Stimulated activated CD4-positive, alpha-beta T cell treated with anti-CD3 and anti-CD28 coated beads, Interleukin-1b, Interleukin-23, amount 100 ng/mL, for 48 hours (primary cell): ENCODE results near the gene PCARE.

Experiments used
- DNase-seq: peaks from one replicate; pipeline ENCODE4 v3.0.0-alpha.2; 2020

The PCARE gene

DNA sequence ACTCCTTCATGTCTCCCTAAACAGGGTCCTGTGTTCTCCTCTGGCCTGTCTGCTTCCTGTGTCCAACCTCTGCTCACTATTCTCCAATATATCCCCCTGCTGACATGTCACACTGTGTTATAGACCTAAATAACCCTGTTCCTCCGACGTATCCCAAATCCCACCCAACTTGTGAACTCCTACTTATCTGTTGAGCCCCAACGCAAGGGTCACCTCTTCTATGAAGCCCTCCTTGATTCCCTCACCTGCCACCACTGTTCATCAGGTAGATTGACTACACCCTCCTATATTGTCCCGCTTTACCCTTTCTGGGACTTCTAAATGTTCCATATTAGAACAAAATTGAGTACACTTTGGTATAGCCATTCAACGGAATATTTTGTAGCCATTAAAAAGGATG is 42.1 kb downstream of the PCARE start:
- DNase-seq, result no peak

DNA sequence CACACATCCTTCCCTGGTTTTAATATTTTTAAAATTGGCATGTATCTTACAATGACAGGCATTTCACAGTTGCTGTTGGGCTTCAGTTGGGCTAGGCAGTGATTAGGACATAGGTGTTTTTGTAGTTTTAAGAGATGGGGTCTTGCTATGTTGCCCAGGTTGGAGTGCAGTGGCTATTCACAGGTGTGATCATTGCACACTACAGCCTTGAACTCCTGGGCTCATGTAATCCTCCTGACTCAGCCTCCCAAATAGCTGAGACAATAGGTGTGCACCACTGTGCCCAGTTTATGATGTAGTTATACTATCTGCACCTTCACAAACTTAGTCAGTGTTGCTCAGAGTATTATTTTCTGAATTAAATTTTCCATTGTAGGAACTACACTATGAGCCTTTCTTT is 43.3 kb downstream of the PCARE start:
- DNase-seq, result no peak

DNA sequence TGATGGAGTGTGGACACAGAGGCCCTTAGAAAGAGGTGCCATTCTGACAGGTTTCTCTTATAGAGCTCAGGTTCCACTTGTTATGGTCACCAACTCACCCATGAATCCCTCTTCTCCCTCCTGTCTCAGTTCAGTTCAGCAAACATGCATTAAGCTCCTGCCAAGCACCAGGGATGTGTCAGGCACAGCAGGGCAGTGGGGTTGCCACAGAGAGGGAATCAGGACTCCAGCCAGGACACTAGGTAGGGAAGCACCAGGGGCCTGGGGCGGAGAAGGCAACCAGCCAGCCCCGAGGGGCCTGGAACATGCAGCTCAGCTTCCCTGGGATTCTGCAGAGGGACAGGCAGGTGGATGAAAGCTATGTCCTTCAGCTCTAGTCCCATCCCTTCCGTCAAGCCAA is 48.6 kb downstream of the PCARE start:
- no peak for DNase-seq

DNA sequence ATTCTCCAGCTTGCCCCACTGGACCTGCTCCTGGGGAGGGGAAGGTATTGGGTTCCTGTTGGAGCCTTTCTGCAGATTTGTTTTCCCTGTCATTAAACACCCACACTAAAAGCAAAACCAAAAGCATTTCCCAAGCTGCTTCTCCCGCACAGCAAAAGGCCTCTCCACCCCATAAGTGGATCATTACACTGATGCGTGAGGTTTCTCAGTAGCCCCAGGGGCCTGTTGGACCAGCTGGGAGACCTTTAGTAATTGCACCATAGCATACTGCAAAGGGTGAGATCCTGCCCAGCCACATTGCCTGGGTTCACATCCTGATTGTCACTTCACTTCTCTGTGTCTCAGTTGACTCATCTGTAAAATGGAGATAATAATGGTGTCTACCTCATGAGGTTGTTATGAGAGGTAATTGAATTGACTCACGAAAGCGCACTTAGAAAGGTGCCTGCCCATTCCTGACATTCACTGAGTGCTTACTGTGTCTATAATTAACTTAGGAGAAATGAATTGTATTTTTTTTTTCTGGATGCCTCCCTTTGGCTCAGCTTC is 49.4 kb downstream of the PCARE start:
- no peak for DNase-seq

DNA sequence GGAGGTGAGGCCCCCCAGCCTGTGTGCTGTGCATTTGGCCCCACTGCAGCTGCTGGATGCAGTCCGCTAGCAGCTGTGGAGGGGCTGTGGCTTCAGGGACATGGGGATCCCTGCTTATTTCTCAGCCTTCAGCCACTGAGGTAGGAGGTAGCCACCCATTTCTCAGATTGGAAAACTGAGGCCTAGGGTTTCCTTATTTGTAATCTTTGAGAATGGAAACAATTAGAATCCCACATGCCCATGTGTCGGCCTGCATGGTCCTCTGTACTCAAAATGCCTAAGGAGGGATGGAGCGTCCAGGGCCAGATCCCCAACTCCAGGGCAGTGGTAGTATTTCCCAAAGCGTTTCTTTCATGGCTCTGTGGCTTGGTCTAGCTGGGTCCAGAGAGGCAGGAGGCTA is 51.1 kb downstream of the PCARE start:
- DNase-seq, result no peak

DNA sequence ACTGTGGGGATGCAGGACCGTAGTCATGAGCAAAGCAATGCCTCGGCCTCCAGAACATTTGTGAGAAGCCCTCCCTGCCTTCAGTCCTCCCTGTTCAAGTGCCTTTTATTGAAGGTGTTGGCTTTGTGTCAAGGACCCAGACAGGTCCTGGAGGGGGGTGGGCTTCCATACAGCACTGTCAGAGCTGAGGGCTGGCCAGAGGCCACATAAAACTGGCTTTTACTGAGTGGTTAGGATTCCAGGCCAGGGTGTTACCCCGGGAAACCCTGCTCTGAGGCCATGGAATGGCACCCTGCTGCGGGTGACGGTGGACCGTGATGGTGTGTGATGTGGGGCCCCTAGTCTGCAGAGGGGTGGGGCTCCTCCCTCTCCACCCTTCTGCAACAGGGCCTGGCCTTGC is 51.6 kb downstream of the PCARE start:
- no peak for DNase-seq

DNA sequence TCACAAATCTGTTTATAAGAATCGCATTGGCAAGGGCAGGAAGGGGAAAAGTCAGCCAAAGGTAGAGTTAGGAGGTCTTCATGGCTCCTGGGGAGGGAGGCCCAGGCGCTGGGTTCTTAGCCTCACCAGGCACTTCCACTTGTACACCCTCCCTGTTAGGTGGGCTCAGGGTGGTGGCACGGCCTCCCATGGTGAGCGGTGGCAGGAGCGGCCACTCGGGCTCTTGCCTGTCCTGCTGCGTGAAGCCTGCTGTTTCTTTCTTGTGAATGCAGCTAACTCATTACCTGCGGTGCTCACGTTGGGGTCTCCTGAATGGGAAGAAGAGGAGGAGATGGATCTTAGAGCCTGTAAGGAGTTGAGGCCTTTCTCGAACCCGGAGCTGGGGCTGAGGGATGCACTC is 52.4 kb downstream of the PCARE start:
- DNase-seq, result no peak

DNA sequence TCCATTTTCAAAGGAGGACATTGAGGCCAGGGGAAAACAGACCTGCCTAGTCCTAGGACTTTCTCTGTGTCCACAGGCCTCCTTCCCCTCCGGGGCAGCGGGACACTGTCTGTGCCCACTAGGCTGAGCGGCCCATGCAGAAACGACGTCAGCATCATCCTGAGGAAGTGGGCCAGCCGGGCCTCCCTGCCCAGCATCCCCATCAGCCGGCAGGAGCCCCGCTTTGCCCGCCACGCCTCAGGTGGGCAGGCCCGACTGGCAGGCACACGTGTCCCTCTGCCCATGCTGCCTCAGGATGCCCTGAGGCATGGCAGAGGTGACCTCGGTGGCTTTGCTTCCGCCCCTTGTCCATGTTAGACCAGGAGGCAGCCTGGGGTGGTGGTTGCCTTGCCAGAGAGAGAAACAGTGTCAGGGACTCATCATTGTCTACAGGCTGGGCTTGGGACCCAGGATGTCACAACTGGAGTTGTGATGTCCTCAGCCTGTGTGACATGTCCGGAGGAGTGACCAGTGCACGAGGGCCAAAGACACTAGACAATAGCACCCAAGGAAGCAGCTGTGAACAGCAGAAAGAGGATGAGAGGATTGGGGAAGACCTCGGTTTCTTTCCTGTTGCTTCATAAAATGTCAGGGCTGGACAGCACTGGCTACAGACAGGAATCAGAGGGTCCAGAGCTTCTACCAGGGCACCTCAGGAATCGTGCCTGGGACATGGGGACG is 56.4 kb downstream of the PCARE start:
- no peak for DNase-seq

DNA sequence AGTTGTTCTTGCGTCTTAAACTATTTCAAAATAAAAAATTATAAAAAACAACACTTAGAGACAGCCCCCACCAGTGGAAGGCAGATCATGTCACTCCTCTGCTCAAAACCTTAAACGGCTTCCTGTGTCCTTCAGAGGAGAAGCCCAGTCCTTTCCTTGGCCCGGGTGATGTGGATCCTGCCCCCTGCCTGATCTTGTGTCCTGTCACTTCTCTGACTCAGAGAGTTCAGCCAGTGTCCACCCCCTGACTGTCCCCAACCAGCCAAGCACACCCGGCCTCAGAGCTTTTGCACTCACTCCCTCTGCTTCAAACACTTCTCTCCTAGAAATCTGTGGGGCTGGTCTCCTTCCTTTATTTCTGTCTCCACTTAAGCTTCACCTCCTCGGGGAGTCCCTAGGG is 57.8 kb downstream of the PCARE start:
- DNase-seq, result no peak

DNA sequence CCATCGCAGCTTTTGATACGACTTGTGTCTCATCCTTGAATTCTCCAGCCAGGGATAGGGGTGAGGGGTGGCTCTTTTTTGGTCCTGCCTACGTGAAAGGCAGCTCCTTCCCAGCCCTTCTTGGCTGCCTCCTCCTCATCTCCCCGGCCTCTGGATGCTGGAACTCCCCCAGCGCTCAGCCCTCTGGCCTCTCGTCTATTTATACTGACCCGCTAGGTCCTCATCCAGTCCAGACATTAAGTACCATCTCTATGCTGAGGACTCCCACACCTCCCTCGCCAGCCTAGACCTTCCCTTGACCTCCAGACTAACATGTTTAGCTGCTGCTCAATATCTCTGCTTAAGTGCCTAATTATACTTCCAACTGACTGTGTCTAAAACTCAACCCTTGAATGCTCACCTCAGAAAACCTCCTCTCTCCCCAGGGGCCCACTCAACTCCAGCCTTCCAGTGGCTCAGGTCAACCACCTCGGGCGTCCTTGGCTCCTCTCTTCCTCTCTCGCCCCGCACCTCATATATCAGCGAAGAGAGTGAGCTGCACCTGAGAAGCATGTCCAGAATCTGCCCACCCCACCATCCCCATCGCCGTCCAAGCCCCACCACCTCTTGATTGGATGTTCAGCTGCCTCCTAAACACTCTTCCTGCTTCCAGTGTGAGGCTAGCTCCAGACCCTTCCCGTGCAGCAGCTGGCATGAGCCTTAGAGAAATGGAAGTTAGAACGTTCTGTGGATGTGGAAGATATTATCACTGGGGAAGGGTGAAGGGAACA is 58.4 kb downstream of the PCARE start:
- DNase-seq, result no peak

DNA sequence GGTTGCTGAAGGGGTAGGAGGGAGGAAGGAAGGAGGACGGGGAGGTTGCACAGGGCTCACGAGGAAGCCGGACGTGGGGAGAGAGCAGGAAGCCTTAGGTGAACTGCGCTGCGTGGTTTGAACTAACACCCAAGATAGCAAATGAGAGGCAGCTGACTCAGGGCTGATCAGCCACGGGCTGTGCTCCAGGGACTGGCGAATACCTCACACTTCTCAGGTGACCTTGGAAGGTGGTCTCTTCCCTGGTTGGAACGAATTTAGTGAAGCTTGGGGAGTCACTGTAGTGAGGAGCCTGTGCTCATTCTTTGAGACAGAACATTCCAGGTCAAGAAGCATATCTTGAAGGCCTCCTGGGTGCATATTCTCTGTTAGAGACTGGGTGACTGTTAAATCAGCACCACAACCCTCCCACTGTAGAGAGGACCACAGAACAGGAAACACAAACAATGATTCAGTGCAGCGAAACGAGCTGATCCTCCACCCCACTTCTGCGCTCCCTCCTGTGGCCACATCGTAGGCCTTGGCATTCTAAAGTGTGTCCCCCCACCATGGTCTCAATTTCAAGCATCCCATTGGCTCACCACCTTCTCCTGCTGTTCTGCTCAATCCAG is 59.4 kb downstream of the PCARE start:
- peak; percentile 80 for DNase-seq

DNA sequence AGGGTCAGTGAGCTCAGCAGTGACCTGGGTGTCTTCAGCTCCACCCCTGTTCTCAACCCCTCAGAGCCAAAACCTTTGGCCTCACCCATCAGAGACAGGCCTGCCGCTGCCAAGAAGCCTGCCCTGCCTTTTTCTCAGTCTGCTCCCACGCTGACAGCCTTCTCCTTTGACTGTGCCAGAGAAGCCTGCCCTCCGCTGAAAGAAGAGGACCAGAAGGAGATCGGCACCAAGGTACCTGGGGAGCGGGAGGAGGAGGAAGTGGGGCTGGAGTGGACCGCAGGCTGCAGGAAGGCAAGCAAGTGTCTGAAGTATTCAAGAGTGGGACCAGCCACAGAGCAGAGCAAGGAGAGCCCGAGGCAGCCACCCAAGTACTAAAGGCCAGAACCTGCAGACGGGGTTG is 60.0 kb downstream of the PCARE start:
- DNase-seq, result peak; percentile 33

DNA sequence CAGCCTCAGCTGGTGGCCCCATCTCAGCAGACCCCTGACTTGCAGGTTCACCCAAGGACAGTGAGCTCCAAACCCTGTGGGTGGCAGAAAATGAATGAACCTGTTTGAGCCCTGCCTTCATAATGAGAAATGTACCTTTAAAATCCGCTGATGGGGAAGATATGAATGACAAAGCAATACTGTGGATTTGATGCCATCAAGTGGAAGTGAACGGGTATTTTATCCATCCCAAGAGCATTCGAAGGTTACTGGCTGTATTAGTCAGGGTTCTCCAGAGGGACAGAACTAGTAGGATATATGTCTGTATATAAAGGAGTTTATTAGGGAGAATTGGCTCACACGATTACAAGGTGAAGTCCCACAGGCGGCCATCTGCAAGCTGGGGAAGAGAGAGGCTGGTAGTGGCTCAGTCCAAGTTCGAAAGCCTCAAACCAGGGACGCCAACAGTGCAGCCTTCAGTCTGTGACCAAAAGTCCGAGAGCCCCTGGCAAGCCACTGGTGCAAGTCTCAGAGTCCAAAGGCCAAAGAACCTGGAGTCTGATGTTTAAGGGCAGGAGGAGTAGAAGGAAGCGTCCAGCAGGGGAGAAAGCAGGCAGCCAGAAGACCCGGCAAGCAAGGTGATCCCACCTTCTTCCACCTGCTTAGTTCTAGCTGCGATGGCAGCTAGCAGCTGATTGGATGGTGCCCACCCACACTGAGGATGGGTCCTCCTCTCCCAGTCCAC is 61.1 kb downstream of the PCARE start:
- DNase-seq, result no peak

DNA sequence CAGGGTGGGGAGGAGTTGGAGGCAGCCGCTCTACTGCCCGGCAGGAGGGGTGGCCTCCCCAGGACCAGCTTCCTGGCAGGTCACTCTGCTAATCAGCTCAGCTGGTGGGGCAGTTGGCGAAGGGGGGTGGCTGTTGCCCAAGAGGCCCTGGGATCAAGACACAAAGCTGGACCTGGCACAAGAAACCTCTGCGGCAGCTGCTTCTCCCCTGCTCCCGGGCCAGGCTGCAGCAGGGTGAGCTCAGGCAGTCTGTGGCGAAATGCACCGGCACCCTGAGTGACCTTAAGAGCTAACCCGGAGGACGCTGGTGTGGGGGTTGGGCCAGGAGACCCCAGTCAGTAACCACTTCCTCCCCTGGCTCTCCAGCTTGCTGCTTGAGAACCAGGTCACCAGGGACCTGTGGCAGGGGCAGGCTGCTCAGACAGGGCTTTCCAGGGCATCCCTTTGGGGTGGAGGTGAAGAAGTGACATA is 62.1 kb downstream of the PCARE start:
- DNase-seq, result no peak
